Measurements from ENCODE around the gene RIPOR3.

- TF ChIP-seq CTCF (IDR thresholded peaks at IDR 0.05) (no peak), POLR2AphosphoS5 (IDR thresholded peaks at IDR 0.05) (no peak), POLR2A (IDR thresholded peaks at IDR 0.05; ENCODE audit: low read depth) (no peak)
Measured at GRCh38 chr20:50728486-50728980, 37.2 kb upstream of the RIPOR3 start.
